Forelimb muscle (tissue), 1 donor: ENCODE measurements around the gene CFAP99. TPM values are rescaled to one million over a fixed set of nuclear protein-coding genes. Genes with fewer than 3 reads are reported as not detected.

Experiments used
- DNase-seq: peaks from one replicate; pipeline ENCODE4 v3.0.0-alpha.2; 2013; ENCODE audit warnings: low read depth
- polyA plus RNA-seq: library from polyadenylated mRNA; unstranded; fragments of 120-200 nt; gene quantifications from one replicate; pipeline ENCODE4 v1.2.1, GENCODE V29; 2013; ENCODE audit not compliant: insufficient read length

Gene CFAP99
- polyA plus RNA-seq, 1 donor: 0.15 TPM

- no peak for DNase-seq
Measured at GRCh38 chr4:2501034-2501594, 82.4 kb downstream of the CFAP99 start.

GRCh38 chr4:2503809-2504208, 85.1 kb downstream of the CFAP99 start:
- DNase-seq: no peak

GRCh38 chr4:2507259-2507658, 88.5 kb downstream of the CFAP99 start:
- DNase-seq: no peak

- no peak for DNase-seq
Measured at GRCh38 chr4:2507855-2508254, 89.1 kb downstream of the CFAP99 start.

- no peak for DNase-seq
Measured at GRCh38 chr4:2510351-2511259, 91.8 kb downstream of the CFAP99 start.

GRCh38 chr4:2511645-2512131, 92.9 kb downstream of the CFAP99 start:
- DNase-seq: no peak

Other genes with a start within 250 kb of the CFAP99 start
- gene HAUS3, start 176.8 kb upstream of the CFAP99 start, polyA plus RNA-seq: 12.3 TPM
- 3.0 TPM for gene POLN, start 176.8 kb upstream of the CFAP99 start, polyA plus RNA-seq
- gene MXD4, start 156.8 kb upstream of the CFAP99 start, polyA plus RNA-seq: 59.0 TPM
- gene ZFYVE28, start 310 bp upstream of the CFAP99 start, polyA plus RNA-seq: 1.7 TPM
- gene RNF4, start 50.2 kb downstream of the CFAP99 start, polyA plus RNA-seq: 34.0 TPM
- 17.1 TPM for gene FAM193A, start 117.7 kb downstream of the CFAP99 start, polyA plus RNA-seq